ENCODE data around the gene WNK1.

WNK1 gene

DNA sequence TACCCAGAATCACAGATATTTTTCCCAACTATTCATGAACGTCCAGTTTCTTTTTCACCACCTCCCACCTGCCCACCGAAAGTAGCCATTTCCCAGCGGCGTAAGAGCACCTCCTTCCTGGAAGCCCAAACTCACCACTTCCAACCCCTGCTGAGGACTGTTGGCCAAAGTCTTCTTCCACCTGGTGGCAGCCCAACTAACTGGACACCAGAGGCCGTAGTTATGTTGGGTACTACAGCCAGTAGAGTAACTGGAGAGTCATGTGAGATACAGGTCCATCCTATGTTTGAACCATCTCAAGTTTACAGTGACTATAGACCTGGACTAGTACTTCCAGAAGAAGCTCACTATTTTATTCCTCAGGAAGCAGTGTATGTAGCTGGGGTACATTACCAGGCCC, 115.5 kb downstream of the WNK1 start:
- DNase-seq: no peak

DNA sequence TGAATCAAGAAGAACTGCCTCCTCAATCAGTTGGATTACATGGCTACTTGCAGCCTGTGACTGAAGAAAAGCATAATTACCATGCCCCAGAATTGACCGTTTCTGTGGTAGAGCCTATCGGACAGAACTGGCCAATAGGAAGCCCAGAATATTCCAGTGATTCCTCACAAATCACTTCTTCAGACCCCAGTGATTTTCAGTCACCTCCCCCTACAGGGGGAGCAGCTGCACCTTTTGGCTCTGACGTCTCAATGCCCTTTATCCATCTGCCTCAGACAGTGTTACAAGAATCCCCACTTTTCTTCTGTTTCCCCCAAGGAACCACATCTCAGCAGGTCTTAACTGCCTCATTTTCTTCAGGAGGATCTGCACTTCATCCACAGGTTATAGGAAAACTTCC, 116.3 kb downstream of the WNK1 start:
- DNase-seq: peak in 1 of 2 experiments; percentile 24

- DNase-seq: no peak
Observed at GRCh38 chr12:870378-870777, 118.0 kb downstream of the WNK1 start.

DNA sequence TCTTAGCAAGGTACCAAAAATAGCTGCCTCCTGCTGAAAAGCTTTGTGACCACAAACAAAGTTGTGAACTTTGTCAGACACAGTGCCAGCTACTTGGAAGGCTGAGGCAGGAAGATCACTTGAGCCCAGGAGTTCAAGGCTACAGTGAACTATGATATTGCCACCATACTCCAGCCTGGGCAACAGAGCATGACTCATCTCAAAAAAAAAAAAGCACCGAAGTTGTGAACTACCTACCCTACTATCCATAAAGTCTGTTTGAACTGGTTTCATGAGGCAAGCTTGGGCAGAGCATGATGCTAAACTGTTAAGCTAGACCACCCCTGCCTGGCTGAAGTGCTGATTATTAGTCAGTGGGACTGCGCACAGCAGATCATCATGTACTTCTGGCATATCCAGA, 121.6 kb downstream of the WNK1 start:
- no peak for DNase-seq

- DNase-seq: no peak
Observed at GRCh38 chr12:879641-880040, 127.3 kb downstream of the WNK1 start.

DNA sequence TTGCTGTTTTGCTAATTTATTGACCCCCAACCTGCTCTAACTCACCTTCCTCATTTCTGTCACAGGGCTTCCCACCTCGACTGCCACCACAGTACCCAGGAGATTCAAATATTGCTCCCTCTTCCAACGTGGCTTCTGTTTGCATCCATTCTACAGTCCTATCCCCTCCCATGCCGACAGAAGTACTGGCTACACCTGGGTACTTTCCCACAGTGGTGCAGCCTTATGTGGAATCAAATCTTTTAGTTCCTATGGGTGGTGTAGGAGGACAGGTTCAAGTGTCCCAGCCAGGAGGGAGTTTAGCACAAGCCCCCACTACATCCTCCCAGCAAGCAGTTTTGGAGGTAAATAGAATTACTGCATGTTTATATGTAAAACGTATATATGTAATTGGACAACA, 128.3 kb downstream of the WNK1 start:
- no peak for DNase-seq

DNA sequence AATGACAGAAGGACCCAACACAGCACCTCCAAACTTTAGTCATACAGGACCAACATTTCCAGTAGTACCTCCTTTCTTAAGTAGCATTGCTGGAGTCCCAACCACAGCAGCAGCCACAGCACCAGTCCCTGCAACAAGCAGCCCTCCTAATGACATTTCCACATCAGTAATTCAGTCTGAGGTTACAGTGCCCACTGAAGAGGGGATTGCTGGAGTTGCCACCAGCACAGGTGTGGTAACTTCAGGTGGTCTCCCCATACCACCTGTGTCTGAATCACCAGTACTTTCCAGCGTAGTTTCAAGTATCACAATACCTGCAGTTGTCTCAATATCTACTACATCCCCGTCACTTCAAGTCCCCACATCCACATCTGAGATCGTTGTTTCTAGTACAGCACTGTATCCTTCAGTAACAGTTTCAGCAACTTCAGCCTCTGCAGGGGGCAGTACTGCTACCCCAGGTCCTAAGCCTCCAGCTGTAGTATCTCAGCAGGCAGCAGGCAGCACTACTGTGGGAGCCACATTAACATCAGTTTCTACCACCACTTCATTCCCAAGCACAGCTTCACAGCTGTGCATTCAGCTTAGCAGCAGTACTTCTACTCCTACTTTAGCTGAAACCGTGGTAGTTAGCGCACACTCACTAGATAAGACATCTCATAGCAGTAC, 132.5 kb downstream of the WNK1 start:
- DNase-seq: no peak

DNA sequence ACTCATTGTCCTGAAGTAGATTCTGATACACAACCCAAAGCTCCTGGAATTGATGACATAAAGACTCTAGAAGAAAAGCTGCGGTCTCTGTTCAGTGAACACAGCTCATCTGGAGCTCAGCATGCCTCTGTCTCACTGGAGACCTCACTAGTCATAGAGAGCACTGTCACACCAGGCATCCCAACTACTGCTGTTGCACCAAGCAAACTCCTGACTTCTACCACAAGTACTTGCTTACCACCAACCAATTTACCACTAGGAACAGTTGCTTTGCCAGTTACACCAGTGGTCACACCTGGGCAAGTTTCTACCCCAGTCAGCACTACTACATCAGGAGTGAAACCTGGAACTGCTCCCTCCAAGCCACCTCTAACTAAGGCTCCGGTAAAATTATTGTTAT, 133.3 kb downstream of the WNK1 start:
- DNase-seq: no peak

DNA sequence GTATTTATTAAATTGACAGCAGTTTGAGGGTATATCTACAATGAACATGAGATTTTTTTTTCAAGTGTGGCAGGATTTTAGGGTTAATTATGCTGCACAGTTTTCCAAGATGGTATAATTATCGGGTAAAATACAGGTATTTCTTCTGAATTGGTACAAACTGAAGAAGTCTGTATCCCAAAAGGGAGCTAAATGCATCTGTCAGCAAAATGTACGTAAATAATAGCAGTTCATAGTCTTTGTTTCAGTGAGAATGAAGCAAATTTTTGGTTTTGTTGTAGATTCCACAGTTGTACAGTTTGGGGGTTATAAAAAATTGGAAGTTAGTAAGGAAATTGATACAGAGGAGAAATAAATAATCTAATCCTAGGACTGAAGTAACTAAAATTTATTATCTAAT, 133.8 kb downstream of the WNK1 start:
- DNase-seq: no peak

DNA sequence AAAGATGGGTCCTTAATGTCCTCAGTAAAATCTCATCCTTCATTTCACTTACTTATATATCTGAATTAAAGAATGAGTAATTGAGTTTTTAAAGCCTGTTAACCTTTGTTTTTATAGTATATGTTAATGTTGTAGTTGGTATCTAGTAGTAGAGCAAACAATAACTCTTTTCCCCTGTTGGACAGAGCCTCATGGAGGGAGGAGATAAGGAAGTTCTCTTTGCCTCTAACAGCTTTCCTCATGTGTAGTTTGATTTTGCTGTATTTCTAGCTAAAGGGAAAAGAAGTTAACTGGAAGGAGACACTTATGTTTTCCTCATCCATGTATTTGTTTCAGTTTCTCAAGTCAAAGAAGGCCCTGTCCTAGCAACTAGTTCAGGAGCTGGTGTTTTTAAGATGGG, 141.8 kb downstream of the WNK1 start:
- DNase-seq: no peak

DNA sequence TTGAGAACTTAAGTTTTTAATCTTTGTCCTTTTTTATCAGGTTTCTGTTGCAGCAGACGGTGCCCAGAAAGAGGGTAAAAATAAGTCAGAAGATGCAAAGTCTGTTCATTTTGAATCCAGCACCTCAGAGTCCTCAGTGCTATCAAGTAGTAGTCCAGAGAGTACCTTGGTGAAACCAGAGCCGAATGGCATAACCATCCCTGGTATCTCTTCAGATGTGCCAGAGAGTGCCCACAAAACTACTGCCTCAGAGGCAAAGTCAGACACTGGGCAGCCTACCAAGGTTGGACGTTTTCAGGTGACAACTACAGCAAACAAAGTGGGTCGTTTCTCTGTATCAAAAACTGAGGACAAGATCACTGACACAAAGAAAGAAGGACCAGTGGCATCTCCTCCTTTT, 143.7 kb downstream of the WNK1 start:
- no peak for DNase-seq

GRCh38 chr12:897386-897785, 145.0 kb downstream of the WNK1 start:
- no peak for DNase-seq

DNA sequence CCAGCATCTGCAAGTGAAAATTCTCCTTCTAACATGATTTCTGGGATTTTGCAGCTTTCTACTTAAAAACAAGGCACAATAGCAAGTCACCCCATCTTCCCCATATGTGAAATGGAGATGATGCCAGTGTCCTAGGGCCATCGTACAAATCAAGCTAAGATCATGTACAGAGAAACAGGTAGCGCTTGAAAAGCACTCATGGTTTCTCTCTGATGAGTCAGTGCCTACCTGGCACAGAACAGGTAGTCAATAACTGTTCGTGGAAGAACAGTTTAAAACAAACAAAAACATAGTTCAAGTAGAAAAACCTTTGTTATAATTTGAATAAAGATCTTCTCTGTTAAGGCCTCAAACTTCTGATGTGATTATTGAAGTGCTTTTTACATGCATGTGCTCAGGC, 150.2 kb downstream of the WNK1 start:
- DNase-seq: no peak

GRCh38 chr12:903055-903454, 150.7 kb downstream of the WNK1 start:
- DNase-seq: no peak

DNA sequence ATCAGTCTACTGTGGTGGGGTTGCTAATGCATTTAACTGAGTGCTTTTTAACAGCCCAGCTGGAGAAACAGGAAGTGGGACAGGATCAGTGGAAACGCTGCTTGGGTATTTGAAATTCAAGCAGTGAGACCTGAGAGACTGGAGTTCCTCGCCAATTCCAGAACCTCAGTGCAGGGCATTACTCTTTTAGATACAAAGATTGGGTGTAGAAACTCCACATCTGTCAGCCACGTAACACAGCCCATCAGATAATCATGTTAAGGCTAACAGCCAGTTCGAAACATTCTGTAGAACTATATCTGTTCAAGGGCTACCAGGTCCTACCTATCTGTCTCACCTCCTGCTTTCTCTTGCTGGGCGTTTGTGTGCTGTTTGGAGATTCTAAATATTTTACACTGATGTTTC, 151.6 kb downstream of the WNK1 start:
- DNase-seq: no peak

DNA sequence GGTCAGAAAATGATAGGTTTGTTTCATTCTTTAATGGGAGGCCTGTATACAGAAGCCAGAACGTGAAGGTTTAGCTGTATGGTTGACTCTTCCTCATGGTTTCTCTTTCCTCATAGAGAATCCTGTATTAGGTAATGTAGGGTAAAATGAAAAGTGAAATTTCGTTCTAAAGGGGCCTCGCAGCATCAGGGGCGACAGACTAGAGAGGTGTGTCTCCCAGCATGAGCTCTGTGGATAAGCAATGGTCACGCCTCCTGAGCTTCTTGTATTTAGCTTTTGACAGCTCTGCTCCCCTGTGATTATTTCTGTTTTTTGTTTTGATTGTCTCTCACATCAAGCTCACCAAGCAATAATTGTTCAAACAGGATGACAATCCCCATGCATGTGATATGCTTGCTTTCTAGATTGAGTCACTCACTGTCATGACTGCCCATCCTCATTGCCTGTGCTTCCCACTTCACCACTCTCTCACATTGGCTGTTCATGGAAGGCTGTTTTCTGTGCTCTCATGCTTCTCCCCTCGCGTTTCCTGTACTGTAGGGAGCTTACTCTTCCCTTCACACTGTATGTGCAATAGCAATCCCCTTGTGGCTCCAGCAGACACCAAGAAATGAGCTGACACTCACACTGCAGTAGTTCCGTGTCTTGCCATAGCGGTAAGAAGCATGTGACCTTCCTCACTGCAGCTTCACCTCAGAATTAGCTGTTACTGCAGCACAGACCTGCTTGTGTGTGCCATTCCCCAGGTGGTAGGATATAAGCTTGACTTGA, 153.1 kb downstream of the WNK1 start:
- no peak for DNase-seq

- no peak for DNase-seq
Observed at GRCh38 chr12:906062-906585, 153.7 kb downstream of the WNK1 start.

DNA sequence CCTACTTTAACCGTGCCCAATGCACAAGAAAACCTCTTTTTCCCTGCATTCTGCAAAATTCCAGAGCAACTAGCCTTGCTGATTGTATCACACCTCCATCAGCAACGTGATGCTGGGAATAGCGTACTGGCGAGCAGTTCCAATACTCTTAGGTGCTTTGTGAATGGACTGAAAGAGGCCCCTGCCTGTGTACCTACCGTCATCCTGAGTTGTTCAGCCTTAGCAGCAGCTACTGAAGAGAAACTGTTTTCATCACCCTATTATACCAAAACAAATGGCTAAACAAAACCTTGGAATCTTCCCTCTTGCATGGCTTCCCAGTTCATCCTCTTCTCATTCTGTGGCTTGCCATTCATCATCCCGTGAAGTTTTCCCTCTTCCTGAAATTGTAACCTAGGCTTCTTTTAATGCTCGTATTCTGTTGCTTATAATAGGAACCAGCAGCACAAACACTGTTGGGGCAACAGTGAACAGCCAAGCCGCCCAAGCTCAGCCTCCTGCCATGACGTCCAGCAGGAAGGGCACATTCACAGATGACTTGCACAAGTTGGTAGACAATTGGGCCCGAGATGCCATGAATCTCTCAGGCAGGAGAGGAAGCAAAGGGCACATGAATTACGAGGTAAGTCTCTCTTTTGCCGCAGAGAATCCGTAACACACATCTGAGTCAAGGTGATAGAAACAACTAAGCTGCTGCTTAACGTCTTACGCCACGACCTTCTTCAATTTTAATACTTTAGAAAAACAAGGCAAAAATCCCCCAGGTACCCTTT, 155.2 kb downstream of the WNK1 start:
- no peak for DNase-seq

- no peak for DNase-seq
Observed at GRCh38 chr12:909861-910260, 157.5 kb downstream of the WNK1 start.

GRCh38 chr12:910416-910815, 158.0 kb downstream of the WNK1 start:
- DNase-seq: no peak

DNA sequence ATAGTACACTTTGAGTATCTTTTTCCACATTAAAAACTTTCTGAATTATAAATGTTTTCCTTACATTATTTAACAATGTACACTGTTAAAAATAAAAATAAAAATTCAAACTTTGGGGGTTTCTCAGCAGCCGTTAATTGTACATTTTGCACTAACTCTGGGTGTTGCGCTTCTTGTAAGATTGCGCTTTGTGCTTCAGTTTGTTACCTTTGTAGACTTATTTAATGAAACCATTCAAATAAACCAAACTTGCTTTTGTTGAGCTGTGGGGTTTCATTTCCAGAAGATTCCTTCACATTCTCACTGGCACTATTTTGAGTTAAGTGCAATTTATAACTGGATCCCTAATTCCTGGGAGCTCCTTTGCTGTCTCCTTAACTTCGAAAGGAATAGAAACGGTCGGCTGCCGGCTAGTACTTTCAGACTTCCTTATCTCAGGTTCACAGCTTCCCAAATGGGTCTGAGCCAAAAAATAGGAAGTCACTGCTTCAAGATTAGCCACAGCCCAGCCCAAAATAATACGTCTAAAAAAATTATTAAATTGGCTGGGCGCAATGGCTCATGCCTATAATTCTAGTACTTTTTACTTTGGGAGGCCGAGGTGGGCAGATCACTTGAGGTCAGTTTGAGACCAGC, 158.9 kb downstream of the WNK1 start:
- no peak for DNase-seq

DNA sequence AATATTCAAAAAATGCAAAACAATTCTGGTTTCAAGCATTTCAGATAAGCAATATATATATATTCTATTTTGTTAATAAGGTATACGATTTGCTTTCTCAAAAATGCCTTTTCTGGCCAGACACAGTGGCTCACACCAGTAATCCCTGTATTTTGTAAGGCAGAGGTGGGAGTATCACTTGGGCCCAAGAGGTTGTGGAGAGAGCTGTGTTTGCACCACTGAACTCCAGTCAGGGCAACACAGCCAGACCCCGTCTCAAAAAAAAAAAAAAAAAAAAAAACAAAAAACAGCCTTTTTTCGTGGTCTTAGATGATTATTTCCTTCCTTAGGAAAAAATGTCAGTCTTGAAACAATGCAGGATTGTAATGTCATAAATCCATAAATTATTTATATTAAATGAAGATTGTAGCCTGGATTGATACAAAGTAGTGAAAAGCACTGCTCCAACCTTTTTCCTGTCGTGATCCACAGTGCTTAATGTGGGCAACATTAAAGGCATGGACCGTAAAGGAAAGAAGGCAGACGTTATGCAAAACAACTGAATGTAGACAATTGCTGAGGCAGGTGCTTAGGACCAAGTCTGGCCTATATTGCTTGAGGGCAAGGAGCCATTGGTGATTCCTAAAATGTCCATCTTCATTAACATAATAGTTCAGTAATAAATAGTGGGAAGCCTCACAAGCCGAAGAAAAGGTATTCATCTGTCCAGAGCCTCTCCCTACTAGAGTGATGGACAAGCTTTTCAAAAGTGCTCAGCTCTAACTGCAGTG, 160.3 kb downstream of the WNK1 start:
- DNase-seq: no peak
